ENCODE measurements around the gene KMT2B.

GRCh38 chr19:35774274-35775045, 56.7 kb downstream of the KMT2B start:
- TF ChIP-seq CTCF (IDR thresholded peaks at IDR 0.05; ENCODE audit: low read length) (no peak), EZH2phosphoT487 (IDR thresholded peaks at IDR 0.05; ENCODE audit: low read length) (no peak), EZH2 (optimal IDR thresholded peaks at IDR 0.05; ENCODE audit: low read depth, low read length) (no peak)
